Tibial nerve (tissue), 4 donors: ENCODE results near the gene IFNA13. TPM values are rescaled to one million over a fixed set of nuclear protein-coding genes. Genes with fewer than 3 reads are reported as not detected.

Source experiments
- DNase-seq, 2 donors: peaks; one replicate each; pipeline ENCODE4 v3.0.0-alpha.2; 2019; ENCODE audit warnings: low spot score in 2 of 2
- H3K27ac ChIP-seq, 4 donors: fragments of 200-600 bp; sonication (generic) in 3 of 4; one replicate each; pipeline ENCODE4 v1.5.1; 2017 to 2019; ENCODE audit warnings: mild to moderate bottlenecking in 1 of 4
- H3K27me3 ChIP-seq, 2 donors: fragments of 200-600 bp; sonication (generic) in 1 of 2; one replicate each; pipeline versions ENCODE4 v1.5.1 to v1.6.0; 2017 to 2019
- H3K36me3 ChIP-seq, 3 donors: fragments of 200-600 bp; sonication (generic); one replicate each; pipeline ENCODE4 v1.5.1; 2018 to 2019
- H3K4me1 ChIP-seq, 4 donors: fragments of 200-600 bp; sonication (generic) in 3 of 4; one replicate each; pipeline ENCODE4 v1.5.1; 2017 to 2019
- H3K4me3 ChIP-seq, 4 donors: fragments of 200-600 bp; sonication (generic) in 3 of 4; one replicate each; pipeline ENCODE4 v1.5.1; 2017 to 2019; ENCODE audit warnings: mild to moderate bottlenecking in 1 of 4, moderate library complexity in 1 of 4
- H3K9me3 ChIP-seq, 4 donors: fragments of 200-600 bp; sonication (generic) in 3 of 4; one replicate each; pipeline ENCODE4 v1.5.1; 2017 to 2019
- EP300 ChIP-seq, 2 donors: sonication (generic); formaldehyde crosslinking; IDR thresholded peaks; one replicate each; pipeline ENCODE4 v1.6.1; 2017; ENCODE audit warnings: antibody characterized with exemption in 2 of 2, mild to moderate bottlenecking in 1 of 2
- POLR2A ChIP-seq, 2 donors: fragments of 450-650 bp; IDR thresholded peaks; one replicate each; pipeline ENCODE4 v1.6.1; 2017; ENCODE audit warnings: antibody characterized with exemption in 2 of 2, mild to moderate bottlenecking in 2 of 2, moderate library complexity in 2 of 2
- WGBS, 2 donors: methylation state at CpG; one replicate each; pipeline ENCODE4 v1.1.5; 2018; 5-methylcytosine and 5-hydroxymethylcytosine counted together
- total RNA-seq, 4 donors: library from RNA; depleted of rRNA; stranded (reverse); fragments of >200 nt; gene quantifications; one replicate each; pipeline ENCODE4 v1.1.0, GENCODE V29; 2016
- TF ChIP-seq, protein P1 (sequence below), 5 experiments: fragments of 200-600 bp in 3 of 5; fragments of 450-650 bp in 2 of 5; sonication (generic) in 3 of 5; IDR thresholded peaks; one replicate each; pipeline ENCODE4 v1.5.1; 2016 to 2019; ENCODE audit warnings: antibody characterized with exemption in 5 of 5, mild to moderate bottlenecking in 3 of 5, moderate library complexity in 2 of 5

The IFNA13 gene
- total RNA-seq, 4 donors from 2014 or later = not detected

DNA sequence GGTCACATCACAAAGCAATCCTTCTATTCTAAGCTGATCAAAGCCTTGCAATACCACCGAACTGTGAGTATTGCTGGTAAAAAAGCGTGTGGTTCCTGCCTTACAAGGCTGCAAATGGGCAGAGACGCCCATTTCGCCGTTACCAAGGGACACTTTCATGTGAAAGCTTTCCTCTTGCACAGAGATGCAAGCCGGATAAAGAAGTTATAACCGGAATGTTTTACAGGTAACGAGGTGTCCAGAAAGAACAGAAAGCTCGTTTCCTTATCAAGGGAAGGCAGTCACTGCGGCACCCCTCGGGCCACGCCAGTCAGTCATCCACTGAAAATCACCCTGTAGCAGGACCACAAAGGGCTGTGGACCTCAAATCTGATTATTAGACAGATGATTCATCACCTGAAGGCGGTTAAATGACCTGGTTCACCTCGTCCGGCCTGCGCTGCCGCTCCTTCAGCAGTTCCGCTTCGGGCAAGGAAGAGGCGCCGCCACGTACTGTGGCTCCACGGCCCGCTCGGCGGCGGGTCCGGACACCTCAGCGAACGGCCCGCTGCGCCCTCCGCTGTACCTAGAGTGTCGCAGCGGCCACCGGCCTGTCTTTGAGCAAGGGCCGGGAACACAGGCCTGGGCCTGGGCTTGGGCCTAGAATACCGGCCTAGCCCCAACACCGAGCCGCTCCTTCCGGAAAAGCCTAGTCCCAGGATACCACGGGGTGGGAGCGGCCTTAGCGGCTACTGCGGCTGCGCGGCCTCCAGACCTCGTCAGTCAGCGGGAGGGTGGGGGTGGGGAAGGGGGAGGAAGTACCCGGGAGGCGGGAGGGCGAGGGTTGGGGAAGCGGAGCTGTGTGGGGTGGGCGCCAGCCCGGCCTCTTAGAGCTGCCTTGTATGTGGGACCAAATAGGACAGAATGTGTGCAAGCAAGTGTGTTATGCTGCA is 32.9 kb downstream of the IFNA13 start, which contains the start of gene KLHL9:
Gene KLHL9 (minus strand): TSS at position 704 of the 932 bp plus-strand sequence. CDS start 545 bp downstream, at position 159.
- WGBS, 2 donors = 0 to 4% methylated on average over 20 to 55 of the region's 55 CpGs
- Histone ChIP-seq H3K27me3 (no peaks in the 10 kb centered on the region), H3K4me1 (peaks cover 4 to 50% (median 24%) of the 10 kb centered on the region in 4 donors), H3K9me3 (no peaks in the 10 kb centered on the region), H3K36me3 (no peaks in the 10 kb centered on the region), H3K4me3 (peak within 1 kb of the TSS; percentile 68 to 92 (median 79)), H3K27ac (peak within 1 kb of the TSS; percentile 83 to 94 (median 92))
- DNase-seq = peak; percentile 80
- TF ChIP-seq, protein P1, sequence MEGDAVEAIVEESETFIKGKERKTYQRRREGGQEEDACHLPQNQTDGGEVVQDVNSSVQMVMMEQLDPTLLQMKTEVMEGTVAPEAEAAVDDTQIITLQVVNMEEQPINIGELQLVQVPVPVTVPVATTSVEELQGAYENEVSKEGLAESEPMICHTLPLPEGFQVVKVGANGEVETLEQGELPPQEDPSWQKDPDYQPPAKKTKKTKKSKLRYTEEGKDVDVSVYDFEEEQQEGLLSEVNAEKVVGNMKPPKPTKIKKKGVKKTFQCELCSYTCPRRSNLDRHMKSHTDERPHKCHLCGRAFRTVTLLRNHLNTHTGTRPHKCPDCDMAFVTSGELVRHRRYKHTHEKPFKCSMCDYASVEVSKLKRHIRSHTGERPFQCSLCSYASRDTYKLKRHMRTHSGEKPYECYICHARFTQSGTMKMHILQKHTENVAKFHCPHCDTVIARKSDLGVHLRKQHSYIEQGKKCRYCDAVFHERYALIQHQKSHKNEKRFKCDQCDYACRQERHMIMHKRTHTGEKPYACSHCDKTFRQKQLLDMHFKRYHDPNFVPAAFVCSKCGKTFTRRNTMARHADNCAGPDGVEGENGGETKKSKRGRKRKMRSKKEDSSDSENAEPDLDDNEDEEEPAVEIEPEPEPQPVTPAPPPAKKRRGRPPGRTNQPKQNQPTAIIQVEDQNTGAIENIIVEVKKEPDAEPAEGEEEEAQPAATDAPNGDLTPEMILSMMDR (IDR thresholded peaks at IDR 0.05) = no peak
- TF ChIP-seq EP300 (IDR thresholded peaks at IDR 0.05) (peak in 1 of 2 donors; percentile 95), POLR2A (IDR thresholded peaks at IDR 0.05) (peak; percentile 42 to 72)

DNA sequence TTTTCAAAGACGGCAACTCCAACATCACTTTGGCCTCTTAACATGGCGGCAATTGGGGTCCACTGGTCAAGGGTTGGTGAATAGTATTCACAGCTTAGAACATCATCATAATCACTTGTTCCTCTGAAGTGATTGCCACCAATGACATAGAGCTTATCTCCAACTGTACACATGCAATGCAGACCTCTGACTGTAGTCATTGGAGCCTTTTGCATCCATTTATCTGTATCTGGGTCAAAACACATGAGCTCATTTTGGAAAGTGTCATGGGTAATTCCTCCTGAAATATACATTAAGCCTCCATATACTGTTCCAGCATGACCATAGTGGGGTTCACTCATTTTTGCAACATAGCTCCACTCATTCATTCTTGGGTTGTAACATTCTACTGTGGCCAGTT is 34.6 kb downstream of the IFNA13 start:
- H3K9me3 ChIP-seq = no peaks in the 10 kb centered on the region
- H3K27ac ChIP-seq = no peak overlapping the region
- TF ChIP-seq POLR2A (IDR thresholded peaks at IDR 0.05) (no peak), EP300 (IDR thresholded peaks at IDR 0.05) (no peak)
- TF ChIP-seq, protein P1 (IDR thresholded peaks at IDR 0.05) = no peak
- WGBS, 2 donors = 97% methylated on average over 2 of the region's 2 CpGs
- DNase-seq = no peak
- peaks cover 4 to 68% (median 30%) of the 10 kb centered on the region in 4 donors for H3K4me1 ChIP-seq
- no peaks in the 10 kb centered on the region for H3K36me3 ChIP-seq
- H3K27me3 ChIP-seq = no peaks in the 10 kb centered on the region
- H3K4me3 ChIP-seq = peak overlapping the region in 1 of 4 donors; percentile 71

DNA sequence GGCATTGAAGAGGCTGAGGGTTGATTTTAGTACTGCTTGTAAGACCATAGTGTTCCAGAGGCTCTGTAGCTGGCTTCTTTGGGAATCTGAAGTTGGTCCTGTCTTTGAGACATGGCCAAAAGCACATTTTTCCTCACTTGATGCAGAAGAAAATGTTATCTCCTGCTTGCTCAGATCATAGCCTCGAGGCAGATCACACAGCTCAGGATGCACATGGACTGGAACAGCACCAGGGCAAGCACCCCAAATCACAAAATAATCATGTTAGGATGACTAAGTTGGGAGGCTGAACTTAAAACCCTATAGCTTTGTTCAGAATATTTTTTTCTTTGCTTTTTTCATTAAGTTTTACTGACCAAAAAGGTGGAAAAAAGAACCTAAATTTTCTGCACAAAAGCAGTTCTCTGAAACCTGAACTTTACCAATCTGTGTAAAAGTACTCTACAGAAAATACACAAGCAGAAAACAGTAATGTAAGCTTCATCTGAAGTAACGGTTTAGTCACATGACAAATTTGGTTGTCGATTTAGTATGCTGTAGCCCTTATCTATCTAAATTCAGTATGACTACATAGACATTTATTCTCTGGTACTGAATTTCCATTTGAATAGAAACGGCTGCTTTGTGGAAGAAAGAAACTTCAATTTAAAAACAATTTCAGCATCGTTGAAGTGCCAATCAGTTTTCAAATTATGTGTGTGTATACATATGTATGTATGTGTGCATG is 36.0 kb downstream of the IFNA13 start:
- no peaks in the 10 kb centered on the region for H3K9me3 ChIP-seq
- H3K4me3 ChIP-seq = no peak overlapping the region
- H3K27me3 ChIP-seq = no peaks in the 10 kb centered on the region
- no peak overlapping the region for H3K27ac ChIP-seq
- H3K4me1 ChIP-seq = peaks cover 4 to 82% (median 30%) of the 10 kb centered on the region in 4 donors
- H3K36me3 ChIP-seq = no peaks in the 10 kb centered on the region
- DNase-seq = no peak
- 29 to 39% methylated on average over 5 of the region's 5 CpGs for WGBS, 2 donors
- TF ChIP-seq EP300 (IDR thresholded peaks at IDR 0.05) (no peak), POLR2A (IDR thresholded peaks at IDR 0.05) (no peak)
- TF ChIP-seq, protein P1 (IDR thresholded peaks at IDR 0.05) = no peak

DNA sequence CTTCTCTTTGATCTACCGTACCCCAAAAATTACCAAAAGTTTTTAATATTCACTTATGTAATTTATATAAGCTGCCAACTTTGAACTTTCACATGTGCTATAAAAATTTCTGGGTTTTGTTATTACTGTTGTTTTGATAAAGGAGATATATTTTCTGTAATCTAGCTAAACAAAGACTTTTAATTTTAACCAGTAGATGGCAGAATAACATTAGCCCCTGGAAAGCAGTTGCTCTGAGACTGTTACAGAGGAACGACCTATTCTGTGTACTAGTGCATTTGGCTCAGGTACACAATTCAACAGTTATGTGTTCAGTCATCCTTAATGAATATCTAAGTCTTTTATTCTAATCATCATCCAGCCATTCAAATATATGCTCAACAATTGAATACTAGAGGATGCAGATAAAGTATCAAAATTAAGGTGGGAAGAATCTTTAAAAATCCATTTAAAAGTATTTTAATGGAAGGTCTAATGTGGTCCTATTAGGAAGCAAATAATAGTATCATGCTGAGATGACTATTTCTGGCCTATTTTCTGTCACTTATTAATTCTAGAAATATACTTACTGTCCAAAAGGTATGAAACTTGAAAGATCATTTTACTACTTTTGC is 41.2 kb downstream of the IFNA13 start:
- H3K4me1 ChIP-seq = peaks cover 0 to 63% (median 17%) of the 10 kb centered on the region in 4 donors
- WGBS, 2 donors = 34 to 36% methylated on average over 2 of the region's 2 CpGs
- no peak overlapping the region for H3K4me3 ChIP-seq
- no peak for DNase-seq
- TF ChIP-seq POLR2A (IDR thresholded peaks at IDR 0.05) (no peak), EP300 (IDR thresholded peaks at IDR 0.05) (no peak)
- TF ChIP-seq, protein P1 (IDR thresholded peaks at IDR 0.05) = peak; percentile 50 to 73 (median 55)
- H3K36me3 ChIP-seq = peaks cover 0 to 33% (median 0%) of the 10 kb centered on the region in 3 donors
- no peaks in the 10 kb centered on the region for H3K27me3 ChIP-seq
- H3K27ac ChIP-seq = no peak overlapping the region
- H3K9me3 ChIP-seq = no peaks in the 10 kb centered on the region
